GM13976 (cell line): Measurements from ENCODE around the gene CYP2W1.

Source experiments
- DNase-seq: peaks from one replicate; pipeline ENCODE4 v3.0.0; 2012; ENCODE audit warnings: low spot score
- in situ Hi-C: fragments of 300-500 bp; cut with MboI; formaldehyde crosslinking; loops from one replicate; pipeline ENCODE4 v1.12.0; 2022; ENCODE audit warnings: low sequenced_read_pairs, mixed read lengths, inconsistent platforms; ENCODE audit not compliant: unreplicated experiment
- TF ChIP-seq, protein P1 (sequence below): IDR thresholded peaks from 2 replicates; pipeline ENCODE4 v1.5.1; 2012; ENCODE audit warnings: borderline replicate concordance, mild to moderate bottlenecking; ENCODE audit not compliant: insufficient read depth; ENCODE audit errors: extremely low read depth, missing control alignments, control extremely low read depth

CYP2W1 gene

DNA sequence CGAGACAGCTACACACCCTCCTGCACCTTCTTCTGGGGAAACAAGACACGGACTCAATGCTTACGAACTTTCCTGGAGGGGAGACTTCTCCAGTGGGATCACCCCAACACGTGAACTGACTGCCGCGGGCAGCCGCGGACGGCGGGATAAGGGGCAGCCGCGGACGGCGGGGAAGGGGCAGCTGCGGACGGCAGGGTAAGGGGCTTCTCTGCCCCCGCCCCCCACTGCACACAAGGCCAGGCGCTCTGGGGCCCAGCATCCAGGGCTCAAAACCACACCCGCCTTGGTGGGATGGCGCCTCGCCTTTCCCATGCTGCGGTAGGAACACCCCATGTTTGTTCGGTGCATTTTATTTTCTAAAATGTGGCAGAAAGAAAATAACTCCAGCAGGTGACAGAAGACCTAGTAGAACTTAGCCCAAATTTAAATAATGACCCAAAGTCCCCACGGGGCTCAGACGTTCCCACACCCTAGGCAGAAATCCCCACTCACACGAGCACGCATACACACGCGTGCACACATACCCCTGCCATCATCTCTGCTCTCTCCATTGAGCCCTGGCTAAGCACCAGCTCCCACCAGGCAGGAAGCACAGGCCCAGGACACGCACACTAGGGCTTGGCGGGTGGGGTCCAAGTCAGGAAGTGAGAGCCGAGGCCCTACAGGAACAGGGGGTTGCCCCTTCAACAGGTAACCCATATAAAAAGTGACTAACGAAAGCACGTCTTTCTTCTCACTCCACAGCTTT lies 34.8 kb downstream of the CYP2W1 start:
- in situ Hi-C loops: no loop called here
- no peak for DNase-seq
- TF ChIP-seq, protein P1, sequence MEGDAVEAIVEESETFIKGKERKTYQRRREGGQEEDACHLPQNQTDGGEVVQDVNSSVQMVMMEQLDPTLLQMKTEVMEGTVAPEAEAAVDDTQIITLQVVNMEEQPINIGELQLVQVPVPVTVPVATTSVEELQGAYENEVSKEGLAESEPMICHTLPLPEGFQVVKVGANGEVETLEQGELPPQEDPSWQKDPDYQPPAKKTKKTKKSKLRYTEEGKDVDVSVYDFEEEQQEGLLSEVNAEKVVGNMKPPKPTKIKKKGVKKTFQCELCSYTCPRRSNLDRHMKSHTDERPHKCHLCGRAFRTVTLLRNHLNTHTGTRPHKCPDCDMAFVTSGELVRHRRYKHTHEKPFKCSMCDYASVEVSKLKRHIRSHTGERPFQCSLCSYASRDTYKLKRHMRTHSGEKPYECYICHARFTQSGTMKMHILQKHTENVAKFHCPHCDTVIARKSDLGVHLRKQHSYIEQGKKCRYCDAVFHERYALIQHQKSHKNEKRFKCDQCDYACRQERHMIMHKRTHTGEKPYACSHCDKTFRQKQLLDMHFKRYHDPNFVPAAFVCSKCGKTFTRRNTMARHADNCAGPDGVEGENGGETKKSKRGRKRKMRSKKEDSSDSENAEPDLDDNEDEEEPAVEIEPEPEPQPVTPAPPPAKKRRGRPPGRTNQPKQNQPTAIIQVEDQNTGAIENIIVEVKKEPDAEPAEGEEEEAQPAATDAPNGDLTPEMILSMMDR: no peak

DNA sequence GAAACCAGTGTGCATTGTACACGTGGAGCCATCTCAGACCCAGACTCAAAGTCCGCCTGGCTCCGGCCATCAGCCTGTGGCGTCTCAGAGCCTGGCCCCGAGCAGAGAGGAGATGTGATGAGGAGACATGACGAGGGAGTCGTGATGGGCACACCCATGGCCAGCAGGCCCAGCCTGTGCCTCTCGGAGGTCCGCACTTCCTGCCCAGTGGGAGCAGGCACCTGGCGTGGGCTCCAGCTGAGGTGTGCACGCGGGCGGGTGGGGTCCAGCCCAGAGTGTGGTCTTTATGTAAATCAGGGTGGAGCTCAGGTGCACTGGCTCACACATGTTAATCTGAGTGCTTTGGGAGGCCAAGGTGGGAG lies 35.3 kb downstream of the CYP2W1 start:
- TF ChIP-seq, protein P1: no peak
- in situ Hi-C loops: no loop called here
- no peak for DNase-seq

DNA sequence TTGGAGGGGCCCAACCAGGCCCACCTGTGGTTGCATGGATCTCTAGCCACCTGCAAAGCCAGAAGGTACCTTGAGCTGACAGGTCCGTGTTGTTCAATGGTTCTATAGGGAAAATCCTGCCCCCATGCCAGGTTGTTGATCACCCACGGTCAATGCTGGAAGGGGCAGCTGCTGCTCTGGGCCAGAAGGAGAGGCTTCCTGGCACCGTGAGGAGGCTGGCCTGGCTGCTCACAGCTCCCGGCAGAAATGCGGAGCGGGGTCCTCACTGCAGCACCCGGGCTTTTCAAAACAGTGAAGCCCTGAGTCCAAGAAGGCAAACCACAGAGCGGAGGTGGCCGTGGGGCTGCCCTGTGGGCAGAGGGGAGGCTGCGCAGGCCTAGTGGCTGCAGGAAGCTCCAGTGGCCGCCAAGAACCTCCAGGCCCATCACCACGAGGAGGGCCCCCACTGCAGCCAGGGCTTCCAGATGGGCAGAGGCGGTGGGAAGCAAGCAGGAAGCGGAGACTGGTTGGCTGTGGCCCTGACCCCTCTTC lies 36.3 kb downstream of the CYP2W1 start:
- TF ChIP-seq, protein P1: no peak
- no peak for DNase-seq
- in situ Hi-C loops: no loop called here

DNA sequence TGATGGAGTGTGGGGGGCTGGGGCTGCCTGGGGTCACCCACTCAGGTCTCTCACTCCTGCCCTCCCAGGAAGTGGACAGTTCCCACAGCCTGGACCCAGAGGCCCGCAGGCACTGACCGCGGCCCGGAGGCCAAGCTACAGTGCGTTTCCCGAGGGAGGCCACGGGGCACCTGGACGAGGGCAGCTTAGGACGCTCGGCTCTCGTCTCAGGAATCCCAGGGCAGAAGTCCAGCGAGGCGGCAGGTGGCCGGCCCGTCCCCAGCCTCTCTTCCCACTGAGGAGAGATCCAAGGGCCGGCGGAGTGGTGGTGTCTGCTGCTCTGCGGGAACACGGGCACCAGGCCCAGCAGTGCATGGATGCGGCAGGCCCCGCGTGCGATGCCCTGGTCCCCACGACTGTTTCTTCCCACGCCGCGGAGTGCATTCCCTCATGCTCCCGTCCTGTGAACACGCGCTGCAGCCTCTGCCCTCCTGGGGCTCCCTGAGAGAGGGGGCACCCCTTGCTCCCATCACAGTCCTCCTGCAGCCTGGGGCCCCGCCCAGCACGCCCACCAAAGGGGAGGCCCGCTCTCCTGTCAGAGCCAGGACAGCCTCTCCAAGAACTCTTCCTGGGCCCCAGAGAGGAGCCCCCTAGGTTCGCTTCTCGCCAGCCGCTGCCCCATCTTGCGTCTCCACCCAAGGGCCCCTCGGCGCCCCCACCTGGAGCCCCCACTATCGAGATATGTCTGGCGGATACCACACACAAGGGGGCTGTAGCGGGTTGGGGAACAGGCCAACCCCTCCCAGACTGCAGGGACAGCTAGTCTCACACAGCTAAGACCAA lies 37.0 kb downstream of the CYP2W1 start:
- TF ChIP-seq, protein P1: no peak
- in situ Hi-C loops: no loop called here
- DNase-seq: no peak

DNA sequence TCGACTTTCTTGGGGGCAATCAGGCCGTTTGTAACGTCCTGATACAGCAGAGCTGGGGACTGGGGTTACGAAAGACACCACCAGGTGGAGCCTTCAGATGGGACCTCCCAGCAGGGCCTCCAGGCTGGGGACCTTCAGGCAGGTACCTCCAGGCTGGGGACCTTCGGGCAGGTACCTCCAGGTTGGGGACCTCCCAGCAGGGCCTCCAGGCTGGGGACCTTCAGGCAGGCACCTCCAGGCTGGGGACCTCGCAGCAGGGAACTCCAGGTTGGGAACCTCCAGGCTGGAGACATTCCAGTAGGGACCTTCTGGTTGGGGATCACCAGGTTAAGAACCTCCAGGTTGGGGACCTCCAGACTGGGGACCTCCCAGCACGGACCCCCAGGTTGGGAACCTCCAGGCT lies 37.9 kb downstream of the CYP2W1 start:
- in situ Hi-C loops: no loop called here
- TF ChIP-seq, protein P1: no peak
- DNase-seq: no peak

DNA sequence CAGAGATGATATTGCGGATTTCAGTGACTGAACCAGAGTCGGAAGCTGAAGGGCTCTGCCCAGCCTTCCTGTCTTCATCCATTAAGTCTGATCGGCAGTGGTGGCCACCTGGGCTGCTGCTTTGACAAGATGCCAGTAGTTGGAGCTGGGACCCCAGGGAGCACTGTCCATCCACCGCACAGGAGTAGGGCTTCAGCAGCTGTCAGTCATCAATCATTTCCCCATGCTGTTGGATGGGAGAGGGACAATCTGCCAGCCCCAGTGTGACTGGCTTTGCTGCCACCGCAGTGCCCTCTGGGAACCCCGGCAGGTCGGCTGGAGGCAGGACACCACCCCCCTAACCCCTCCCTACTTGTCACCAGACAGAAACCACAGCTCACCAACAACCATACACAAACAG lies 38.4 kb downstream of the CYP2W1 start:
- DNase-seq: no peak
- in situ Hi-C loops: no loop called here
- TF ChIP-seq, protein P1: no peak
